GM23338 (cell line): ENCODE results near the gene TMEM151B. TPM values are rescaled to one million over a fixed set of nuclear protein-coding genes. Genes with fewer than 3 reads are reported as not detected.

ENCODE experiments used
- ATAC-seq: fragments of 200-7000 bp; cut with Tn5 transposase; 3 replicates; pipeline ENCODE4 v1.9.1; 2020
- DNase-seq: peaks from one replicate; pipeline ENCODE4 v3.0.0-alpha.2; 2015; ENCODE audit warnings: low spot score
- H2AFZ ChIP-seq: fragments of 200-600 bp; sonication (generic); 2 replicates; pipeline ENCODE4 v1.8.0; 2016; ENCODE audit warnings: antibody characterized with exemption, mild to moderate bottlenecking, moderate library complexity
- H3F3A ChIP-seq: fragments of 200-600 bp; sonication (generic); replicated peaks from 2 replicates; pipeline ENCODE4 v1.8.0; 2017; ENCODE audit warnings: antibody characterized with exemption, mixed run types, low read depth
- H3K27ac ChIP-seq: fragments of 200-600 bp; sonication (generic); 2 replicates; pipeline ENCODE4 v1.6.1; 2016; ENCODE audit warnings: low read depth
- H3K27me3 ChIP-seq: fragments of 200-600 bp; sonication (generic); 2 replicates; pipeline ENCODE4 v1.8.0; 2016; ENCODE audit warnings: mild to moderate bottlenecking, mixed run types, moderate library complexity; ENCODE audit not compliant: insufficient read depth
- H3K36me3 ChIP-seq: fragments of 200-600 bp; sonication (generic); 2 replicates; pipeline ENCODE4 v1.8.0; 2016; ENCODE audit warnings: mild to moderate bottlenecking; ENCODE audit not compliant: insufficient read depth
- H3K4me1 ChIP-seq: fragments of 200-600 bp; sonication (generic); 2 replicates; pipeline ENCODE4 v1.8.0; 2016; ENCODE audit warnings: mild to moderate bottlenecking, moderate library complexity; ENCODE audit not compliant: insufficient read depth
- H3K4me2 ChIP-seq: fragments of 200-600 bp; sonication (generic); 2 replicates; pipeline ENCODE4 v1.7.1; 2017; ENCODE audit warnings: mixed run types
- H3K4me3 ChIP-seq: fragments of 200-600 bp; sonication (generic); 2 replicates; pipeline ENCODE4 v1.6.1; 2016; ENCODE audit warnings: mixed run types
- H3K79me2 ChIP-seq: fragments of 200-600 bp; sonication (generic); replicated peaks from 2 replicates; pipeline ENCODE4 v1.8.0; 2017; ENCODE audit warnings: mild to moderate bottlenecking; ENCODE audit not compliant: insufficient read depth
- H3K9me2 ChIP-seq: fragments of 200-600 bp; sonication (generic); 2 replicates; pipeline ENCODE4 v1.8.0; 2017; ENCODE audit not compliant: insufficient read depth
- H4K20me1 ChIP-seq: fragments of 200-600 bp; sonication (generic); replicated peaks from 2 replicates; pipeline ENCODE4 v1.8.0; 2017; ENCODE audit warnings: mild to moderate bottlenecking; ENCODE audit not compliant: insufficient read depth
- H3K27ac Mint-ChIP-seq: 2 replicates; pipeline ENCODE4 v1.8.0; 2020; ENCODE audit warnings: inconsistent platforms, mild to moderate bottlenecking, moderate library complexity, mixed read lengths
- H3K27me3 Mint-ChIP-seq: 3 replicates; pipeline ENCODE4 v1.8.0; 2022; ENCODE audit warnings: low read depth, mild to moderate bottlenecking, moderate library complexity, mixed read lengths, inconsistent platforms; ENCODE audit not compliant: insufficient read depth, poor library complexity
- H3K36me3 Mint-ChIP-seq: 3 replicates; pipeline ENCODE4 v1.8.0; 2021; ENCODE audit warnings: low read depth, mild to moderate bottlenecking, inconsistent platforms, moderate library complexity, mixed read lengths
- H3K4me1 Mint-ChIP-seq: 3 replicates; pipeline ENCODE4 v1.8.0; 2020; ENCODE audit warnings: mild to moderate bottlenecking, inconsistent platforms, mixed read lengths
- H3K4me3 Mint-ChIP-seq: 3 replicates; pipeline ENCODE4 v1.8.0; 2021; ENCODE audit warnings: moderate library complexity, mild to moderate bottlenecking, inconsistent platforms, mixed read lengths
- H3K9me3 Mint-ChIP-seq: 3 replicates; pipeline ENCODE4 v1.8.0; 2020; ENCODE audit warnings: moderate library complexity, mild to moderate bottlenecking, inconsistent platforms, mixed read lengths
- STAT1 ChIP-seq: IDR thresholded peaks from one replicate; pipeline ENCODE4 v1.6.1; 2016; ENCODE audit warnings: antibody characterized with exemption; ENCODE audit not compliant: unreplicated experiment
- ZNF114 ChIP-seq: fragments of 250-450 bp; sonication (Bioruptor Pico); IDR thresholded peaks from 2 replicates; pipeline ENCODE4 v1.5.0; 2020; ENCODE audit warnings: mild to moderate bottlenecking, moderate library complexity
- ZNF331 ChIP-seq: fragments of 250-450 bp; sonication (Bioruptor Pico); IDR thresholded peaks from 2 replicates; pipeline ENCODE4 v1.5.0; 2020; ENCODE audit warnings: low read depth, mild to moderate bottlenecking, moderate library complexity
- polyA plus RNA-seq: library from polyadenylated mRNA; unstranded; fragments of >200 nt; fragmentation: Nextera tagmentation; extraction: Ambion mirVana; gene quantifications from 2 replicates; pipeline ENCODE4 v1.2.1, GENCODE V29; 2016
- total RNA-seq: library from RNA; depleted of rRNA; stranded (reverse); fragments of >200 nt; shearing (Covaris generic); gene quantifications from 2 replicates; pipeline ENCODE4 v1.2.3, GENCODE V29; 2014
- TF ChIP-seq, protein P1 (sequence below): fragments of 250-450 bp; sonication (Bioruptor Pico); IDR thresholded peaks from 2 replicates; pipeline ENCODE4 v1.5.0; 2020; ENCODE audit warnings: mild to moderate bottlenecking, moderate library complexity
- TF ChIP-seq, protein P2 (sequence below): IDR thresholded peaks from 2 replicates; pipeline ENCODE4 v1.6.1; 2016; ENCODE audit warnings: antibody characterized with exemption
- TF ChIP-seq, protein P3 (sequence below), 2 experiments: fragments of 200-600 bp in 1 of 2; sonication (generic) in 1 of 2; conservative IDR thresholded peaks; 2 replicates each; pipeline versions ENCODE4 v1.5.1 to v1.6.1; 2016 to 2017; ENCODE audit warnings: antibody characterized with exemption in 2 of 2, low read depth in 2 of 2, mild to moderate bottlenecking in 2 of 2, moderate library complexity in 1 of 2

TMEM151B gene
- total and polyA plus RNA-seq, 2 experiments from 2014 or later, result 0.91 to 14.6 TPM

DNA sequence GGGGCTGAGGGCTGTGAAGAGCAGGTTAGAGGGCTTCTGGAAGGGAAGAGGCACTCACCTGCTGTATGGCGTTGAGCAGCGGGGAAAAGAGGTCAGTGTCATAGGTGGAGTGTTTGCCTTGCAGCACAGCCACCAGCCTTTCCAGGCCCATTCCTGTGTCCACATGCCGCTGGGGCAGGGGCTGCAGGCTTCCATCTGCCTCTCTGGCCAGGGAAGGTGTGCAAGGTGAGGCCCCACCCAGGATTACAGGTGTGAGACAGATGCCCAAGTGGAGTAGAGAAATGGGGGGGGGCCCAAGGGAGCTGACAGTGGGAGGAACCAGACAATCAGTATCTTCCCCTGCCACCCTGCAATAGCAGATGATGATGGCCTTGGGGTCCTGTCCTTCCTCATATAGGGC, 40.0 kb downstream of the TMEM151B start (continued):
- TF ChIP-seq, protein P1, sequence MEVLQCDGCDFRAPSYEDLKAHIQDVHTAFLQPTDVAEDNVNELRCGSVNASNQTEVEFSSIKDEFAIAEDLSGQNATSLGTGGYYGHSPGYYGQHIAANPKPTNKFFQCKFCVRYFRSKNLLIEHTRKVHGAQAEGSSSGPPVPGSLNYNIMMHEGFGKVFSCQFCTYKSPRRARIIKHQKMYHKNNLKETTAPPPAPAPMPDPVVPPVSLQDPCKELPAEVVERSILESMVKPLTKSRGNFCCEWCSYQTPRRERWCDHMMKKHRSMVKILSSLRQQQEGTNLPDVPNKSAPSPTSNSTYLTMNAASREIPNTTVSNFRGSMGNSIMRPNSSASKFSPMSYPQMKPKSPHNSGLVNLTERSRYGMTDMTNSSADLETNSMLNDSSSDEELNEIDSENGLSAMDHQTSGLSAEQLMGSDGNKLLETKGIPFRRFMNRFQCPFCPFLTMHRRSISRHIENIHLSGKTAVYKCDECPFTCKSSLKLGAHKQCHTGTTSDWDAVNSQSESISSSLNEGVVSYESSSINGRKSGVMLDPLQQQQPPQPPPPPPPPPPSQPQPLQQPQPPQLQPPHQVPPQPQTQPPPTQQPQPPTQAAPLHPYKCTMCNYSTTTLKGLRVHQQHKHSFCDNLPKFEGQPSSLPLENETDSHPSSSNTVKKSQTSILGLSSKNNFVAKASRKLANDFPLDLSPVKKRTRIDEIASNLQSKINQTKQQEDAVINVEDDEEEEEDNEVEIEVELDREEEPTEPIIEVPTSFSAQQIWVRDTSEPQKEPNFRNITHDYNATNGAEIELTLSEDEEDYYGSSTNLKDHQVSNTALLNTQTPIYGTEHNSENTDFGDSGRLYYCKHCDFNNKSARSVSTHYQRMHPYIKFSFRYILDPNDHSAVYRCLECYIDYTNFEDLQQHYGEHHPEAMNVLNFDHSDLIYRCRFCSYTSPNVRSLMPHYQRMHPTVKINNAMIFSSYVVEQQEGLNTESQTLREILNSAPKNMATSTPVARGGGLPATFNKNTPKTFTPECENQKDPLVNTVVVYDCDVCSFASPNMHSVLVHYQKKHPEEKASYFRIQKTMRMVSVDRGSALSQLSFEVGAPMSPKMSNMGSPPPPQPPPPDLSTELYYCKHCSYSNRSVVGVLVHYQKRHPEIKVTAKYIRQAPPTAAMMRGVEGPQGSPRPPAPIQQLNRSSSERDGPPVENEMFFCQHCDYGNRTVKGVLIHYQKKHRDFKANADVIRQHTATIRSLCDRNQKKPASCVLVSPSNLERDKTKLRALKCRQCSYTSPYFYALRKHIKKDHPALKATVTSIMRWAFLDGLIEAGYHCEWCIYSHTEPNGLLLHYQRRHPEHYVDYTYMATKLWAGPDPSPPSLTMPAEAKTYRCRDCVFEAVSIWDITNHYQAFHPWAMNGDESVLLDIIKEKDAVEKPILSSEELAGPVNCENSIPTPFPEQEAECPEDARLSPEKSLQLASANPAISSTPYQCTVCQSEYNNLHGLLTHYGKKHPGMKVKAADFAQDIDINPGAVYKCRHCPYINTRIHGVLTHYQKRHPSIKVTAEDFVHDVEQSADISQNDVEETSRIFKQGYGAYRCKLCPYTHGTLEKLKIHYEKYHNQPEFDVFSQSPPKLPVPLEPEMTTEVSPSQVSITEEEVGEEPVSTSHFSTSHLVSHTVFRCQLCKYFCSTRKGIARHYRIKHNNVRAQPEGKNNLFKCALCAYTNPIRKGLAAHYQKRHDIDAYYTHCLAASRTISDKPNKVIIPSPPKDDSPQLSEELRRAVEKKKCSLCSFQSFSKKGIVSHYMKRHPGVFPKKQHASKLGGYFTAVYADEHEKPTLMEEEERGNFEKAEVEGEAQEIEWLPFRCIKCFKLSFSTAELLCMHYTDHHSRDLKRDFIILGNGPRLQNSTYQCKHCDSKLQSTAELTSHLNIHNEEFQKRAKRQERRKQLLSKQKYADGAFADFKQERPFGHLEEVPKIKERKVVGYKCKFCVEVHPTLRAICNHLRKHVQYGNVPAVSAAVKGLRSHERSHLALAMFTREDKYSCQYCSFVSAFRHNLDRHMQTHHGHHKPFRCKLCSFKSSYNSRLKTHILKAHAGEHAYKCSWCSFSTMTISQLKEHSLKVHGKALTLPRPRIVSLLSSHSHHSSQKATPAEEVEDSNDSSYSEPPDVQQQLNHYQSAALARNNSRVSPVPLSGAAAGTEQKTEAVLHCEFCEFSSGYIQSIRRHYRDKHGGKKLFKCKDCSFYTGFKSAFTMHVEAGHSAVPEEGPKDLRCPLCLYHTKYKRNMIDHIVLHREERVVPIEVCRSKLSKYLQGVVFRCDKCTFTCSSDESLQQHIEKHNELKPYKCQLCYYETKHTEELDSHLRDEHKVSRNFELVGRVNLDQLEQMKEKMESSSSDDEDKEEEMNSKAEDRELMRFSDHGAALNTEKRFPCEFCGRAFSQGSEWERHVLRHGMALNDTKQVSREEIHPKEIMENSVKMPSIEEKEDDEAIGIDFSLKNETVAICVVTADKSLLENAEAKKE (CRISPR knock-in tag), result no peak
- TF ChIP-seq ZNF331 (CRISPR knock-in tag), result no peak
- TF ChIP-seq STAT1, result no peak
- TF ChIP-seq, protein P2, sequence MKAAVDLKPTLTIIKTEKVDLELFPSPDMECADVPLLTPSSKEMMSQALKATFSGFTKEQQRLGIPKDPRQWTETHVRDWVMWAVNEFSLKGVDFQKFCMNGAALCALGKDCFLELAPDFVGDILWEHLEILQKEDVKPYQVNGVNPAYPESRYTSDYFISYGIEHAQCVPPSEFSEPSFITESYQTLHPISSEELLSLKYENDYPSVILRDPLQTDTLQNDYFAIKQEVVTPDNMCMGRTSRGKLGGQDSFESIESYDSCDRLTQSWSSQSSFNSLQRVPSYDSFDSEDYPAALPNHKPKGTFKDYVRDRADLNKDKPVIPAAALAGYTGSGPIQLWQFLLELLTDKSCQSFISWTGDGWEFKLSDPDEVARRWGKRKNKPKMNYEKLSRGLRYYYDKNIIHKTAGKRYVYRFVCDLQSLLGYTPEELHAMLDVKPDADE, result no peak
- TF ChIP-seq, protein P3, sequence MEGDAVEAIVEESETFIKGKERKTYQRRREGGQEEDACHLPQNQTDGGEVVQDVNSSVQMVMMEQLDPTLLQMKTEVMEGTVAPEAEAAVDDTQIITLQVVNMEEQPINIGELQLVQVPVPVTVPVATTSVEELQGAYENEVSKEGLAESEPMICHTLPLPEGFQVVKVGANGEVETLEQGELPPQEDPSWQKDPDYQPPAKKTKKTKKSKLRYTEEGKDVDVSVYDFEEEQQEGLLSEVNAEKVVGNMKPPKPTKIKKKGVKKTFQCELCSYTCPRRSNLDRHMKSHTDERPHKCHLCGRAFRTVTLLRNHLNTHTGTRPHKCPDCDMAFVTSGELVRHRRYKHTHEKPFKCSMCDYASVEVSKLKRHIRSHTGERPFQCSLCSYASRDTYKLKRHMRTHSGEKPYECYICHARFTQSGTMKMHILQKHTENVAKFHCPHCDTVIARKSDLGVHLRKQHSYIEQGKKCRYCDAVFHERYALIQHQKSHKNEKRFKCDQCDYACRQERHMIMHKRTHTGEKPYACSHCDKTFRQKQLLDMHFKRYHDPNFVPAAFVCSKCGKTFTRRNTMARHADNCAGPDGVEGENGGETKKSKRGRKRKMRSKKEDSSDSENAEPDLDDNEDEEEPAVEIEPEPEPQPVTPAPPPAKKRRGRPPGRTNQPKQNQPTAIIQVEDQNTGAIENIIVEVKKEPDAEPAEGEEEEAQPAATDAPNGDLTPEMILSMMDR (conservative IDR thresholded peaks at IDR 0.05; ENCODE audit: low read depth in 2 of 2), result no peak

DNA sequence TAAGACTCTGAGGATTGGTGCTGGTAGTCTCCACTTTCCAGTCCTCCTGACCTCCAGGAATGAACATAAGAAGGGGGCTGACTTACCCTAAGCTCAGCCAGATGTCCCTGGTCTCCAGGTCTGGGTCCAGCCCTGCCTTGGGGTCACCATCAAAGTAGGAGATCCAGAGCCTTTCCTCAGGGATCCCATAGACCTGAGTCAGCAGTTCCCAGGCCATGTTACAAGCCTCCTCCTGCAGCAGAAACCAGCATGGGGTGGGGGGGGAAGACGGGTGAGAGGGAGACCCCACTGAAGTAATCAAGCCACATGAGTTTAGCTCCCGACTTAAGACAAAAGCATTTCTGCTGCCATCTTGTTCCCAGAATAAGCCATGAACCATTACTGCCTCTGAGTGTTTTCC, 41.1 kb downstream of the TMEM151B start:
- no peak overlapping the region for H3K27ac ChIP-seq
- peaks cover 52% of the 10 kb centered on the region for H3K36me3 Mint-ChIP-seq
- TF ChIP-seq ZNF114 (CRISPR knock-in tag), result no peak
- TF ChIP-seq, protein P1 (CRISPR knock-in tag), result no peak

More for the DNA sequence above, 41.1 kb downstream of the TMEM151B start:
- Histone ChIP-seq H3F3A (0 out of 2 replicates have a peak, but pooled peaks cover 4% of the 10 kb centered on the region), H3K9me2 (no peaks in the 10 kb centered on the region), H2AFZ (no peak overlapping the region), H3K4me3 (0 out of 2 replicates have a peak overlapping the region, but pooled peaks have one; percentile 26), H3K27me3 (no peaks in the 10 kb centered on the region), H4K20me1 (no peaks in the 10 kb centered on the region), H3K4me2 (no peak overlapping the region), H3K4me1 (peaks cover 6% of the 10 kb centered on the region; the same call in 1 of the 2 replicates), H3K36me3 (peaks cover 12% of the 10 kb centered on the region), H3K79me2 (peaks cover 10% of the 10 kb centered on the region)
- peaks cover 9% of the 10 kb centered on the region for H3K27me3 Mint-ChIP-seq
- peaks cover 10% of the 10 kb centered on the region; the same call in 2 of the 3 replicates for H3K4me1 Mint-ChIP-seq
- H3K27ac Mint-ChIP-seq, result no peak overlapping the region
- ATAC-seq (no peak), DNase-seq (no peak)
- peak overlapping the region; percentile 94; the same call in 1 of the 3 replicates for H3K4me3 Mint-ChIP-seq
- no peaks in the 10 kb centered on the region; the same call in 2 of the 3 replicates for H3K9me3 Mint-ChIP-seq
